GM19328 (cell line): Measurements from ENCODE around the gene IFITM1.
"Not testable (repeated sequence)": the region's sequence is repeated elsewhere in the genome, so short reads cannot be mapped to it uniquely, and the experiment has no call there.

ENCODE experiments used
- ATAC-seq: cut with Tn5 transposase; IDR thresholded peaks from one replicate; pipeline ENCODE4 v1.9.1; 2021; ENCODE audit warnings: mild to moderate bottlenecking, moderate library complexity; ENCODE audit not compliant: unreplicated experiment

Gene IFITM1

GRCh38 chr11:308740-309665 is 4.8 kb upstream of the IFITM1 start:
- not testable (repeated sequence) for ATAC-seq

GRCh38 chr11:309979-310572 is 3.8 kb upstream of the IFITM1 start:
- ATAC-seq: not testable (repeated sequence)

DNA sequence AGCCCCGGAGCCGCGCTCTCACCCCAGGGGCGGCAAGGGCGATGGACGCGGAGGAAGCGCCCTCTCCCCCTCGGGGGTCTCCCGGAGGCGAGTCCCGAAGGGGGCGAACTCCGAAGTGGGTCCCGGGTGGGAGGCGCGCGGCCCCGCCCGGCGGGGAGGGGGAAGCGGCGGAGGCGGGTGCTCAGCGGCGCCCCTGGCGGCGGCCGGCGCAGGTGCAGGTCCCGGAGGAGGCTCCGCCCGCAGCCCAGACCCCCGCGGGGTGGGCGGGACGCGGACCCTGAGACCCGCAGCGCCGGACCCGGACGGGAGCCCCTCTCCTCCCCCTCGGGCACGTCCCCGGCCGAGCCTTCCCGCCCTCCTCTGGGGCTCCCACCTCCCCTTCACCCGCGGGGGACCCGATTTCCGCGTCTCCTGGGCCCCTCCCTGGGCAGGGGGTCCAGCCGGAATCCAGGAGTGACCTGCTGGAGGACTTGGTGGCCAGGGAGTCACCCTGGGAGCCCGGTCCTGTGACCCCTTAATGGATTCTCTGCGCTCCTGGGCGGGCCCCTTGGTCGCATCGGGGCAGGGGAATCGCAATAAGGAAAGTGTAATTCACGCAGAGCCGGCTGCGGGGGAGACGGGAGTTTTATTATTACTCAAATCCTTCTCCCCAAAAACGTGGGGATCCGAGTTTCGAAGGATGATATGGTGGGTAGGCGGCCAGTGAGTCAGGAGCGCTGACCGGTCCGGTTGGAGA is 2.7 kb upstream of the IFITM1 start:
- ATAC-seq: not testable (repeated sequence)

- no peak for ATAC-seq
Observed at GRCh38 chr11:312092-312816, 1.6 kb upstream of the IFITM1 start.

DNA sequence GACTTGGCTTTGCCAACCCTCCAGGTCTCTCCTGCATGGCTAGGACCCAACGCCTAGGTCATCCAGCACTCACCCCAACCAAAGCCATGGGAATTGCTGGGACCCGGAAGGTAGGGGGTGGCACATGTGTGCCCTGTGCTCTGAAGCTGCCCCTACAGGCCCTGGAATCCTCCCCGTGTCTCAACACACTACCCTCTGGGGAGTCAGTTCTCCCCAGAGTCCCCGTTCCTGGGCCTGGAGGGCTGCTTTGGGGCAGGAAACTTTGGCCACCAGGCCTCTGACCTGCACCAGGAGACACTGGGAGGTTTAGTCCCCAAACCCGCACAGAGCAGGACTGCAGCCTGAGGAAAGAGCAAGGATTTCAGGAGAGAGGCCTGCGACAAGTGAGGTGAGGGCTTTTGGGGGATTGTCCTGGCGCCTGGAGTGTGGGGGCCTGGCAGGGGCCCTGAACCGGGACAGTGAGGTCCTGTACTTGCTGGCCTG is 495 bp upstream of the IFITM1 start:
- no peak for ATAC-seq

DNA sequence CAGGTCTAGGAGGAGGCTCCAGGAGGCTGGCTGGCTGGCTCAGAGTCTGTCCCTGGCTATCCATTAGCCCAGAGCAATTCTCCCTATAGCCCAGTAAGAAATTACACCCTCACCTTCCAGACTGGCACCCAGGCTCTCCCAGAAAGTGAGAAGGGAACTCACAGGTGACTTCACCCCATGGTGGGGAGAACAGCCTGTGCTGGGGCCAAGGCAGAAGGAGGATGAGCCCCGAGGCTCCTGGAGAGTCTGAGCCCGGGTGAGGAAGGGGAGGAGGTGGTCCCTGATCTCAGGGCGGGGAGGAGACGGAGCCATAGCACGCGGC is 675 bp downstream of the IFITM1 start:
- not testable (repeated sequence) for ATAC-seq

GRCh38 chr11:315051-315481 is 1.2 kb downstream of the IFITM1 start:
- ATAC-seq: no peak

DNA sequence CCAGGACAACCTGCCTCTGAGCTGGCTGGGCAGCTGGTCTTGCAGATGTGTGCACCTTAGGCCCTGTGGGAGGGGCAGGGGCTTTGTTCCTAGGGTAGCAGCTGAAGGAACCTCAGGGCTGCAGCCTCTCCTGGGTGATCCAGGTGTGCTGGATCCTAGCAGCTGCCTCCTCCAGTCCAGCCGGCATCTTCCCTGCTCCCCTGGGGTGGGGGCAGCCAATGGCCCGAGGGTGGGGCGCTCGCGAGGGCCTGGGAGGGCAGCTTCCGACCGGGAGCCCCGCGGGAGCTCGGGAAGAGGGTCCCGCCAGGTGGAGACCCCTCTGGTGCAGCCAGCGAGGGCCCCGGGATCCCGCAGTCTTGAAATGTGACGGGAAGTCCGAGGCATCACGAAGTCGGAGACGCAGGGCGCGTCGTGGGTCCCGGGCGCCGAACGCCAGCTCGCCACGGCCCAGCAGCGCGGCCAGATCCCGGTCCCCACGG is 1.7 kb downstream of the IFITM1 start:
- ATAC-seq: no peak

DNA sequence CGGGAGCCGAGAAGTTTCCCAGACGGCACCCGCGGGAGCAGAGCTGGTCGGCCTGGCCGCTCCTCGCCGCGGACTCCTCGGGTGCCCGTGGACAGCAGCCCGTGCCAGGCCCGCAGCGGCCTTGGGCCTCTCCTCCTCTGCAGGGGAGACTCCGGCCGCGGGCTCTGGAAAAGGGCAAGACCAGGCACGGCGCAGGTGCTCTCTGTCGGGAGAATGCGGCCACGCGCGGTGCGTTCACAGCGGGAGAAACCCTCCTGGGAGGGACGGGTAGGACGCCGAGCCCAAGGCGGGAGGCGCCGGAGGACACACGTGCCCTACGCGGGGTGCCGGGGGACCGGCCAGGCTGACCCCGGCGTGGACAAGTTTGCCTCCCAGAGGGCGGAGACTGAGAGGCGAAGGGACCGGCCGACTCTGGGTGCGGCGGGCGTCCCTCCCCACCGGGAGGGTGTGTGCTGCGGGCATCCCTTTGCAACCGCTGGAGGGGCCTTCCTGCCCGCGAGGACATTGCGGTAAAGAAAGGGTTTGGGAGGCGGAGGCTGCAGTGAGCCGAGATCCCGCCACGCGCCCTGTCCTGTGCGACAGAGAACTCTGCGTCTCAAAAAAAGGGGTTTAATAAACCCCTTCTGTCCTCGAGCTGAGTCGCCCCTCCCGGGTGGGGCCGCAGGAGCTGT is 2.3 kb downstream of the IFITM1 start:
- ATAC-seq: no peak

GRCh38 chr11:316891-317301 is 3.1 kb downstream of the IFITM1 start:
- no peak for ATAC-seq

DNA sequence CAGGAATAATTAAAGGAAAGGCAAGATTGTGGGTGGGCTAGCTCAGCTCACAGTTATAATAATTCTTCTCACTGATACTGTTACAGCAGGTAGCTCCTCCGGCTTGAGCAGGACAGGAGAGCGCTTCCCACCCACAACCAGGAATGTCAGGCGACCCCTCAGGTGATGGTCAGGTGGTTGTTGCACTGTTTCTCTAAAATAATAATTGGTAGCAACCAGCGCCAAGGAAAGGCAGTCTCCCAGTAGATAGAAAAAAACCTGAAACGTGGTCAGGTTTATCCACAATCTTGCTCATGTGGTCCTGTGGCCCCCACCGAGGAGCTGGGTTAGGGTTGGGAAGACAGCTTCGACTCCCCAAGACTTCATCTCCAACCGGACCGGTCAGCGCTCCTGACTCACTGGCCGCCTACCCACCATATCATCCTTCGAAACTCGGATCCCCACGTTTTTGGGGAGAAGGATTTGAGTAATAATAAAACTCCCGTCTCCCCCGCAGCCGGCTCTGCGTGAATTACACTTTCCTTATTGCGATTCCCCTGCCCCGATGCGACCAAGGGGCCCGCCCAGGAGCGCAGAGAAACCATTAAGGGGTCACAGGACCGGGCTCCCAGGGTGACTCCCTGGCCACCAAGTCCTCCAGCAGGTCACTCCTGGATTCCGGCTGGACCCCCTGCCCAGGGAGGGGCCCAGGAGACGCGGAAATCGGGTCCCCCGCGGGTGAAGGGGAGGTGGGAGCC is 4.0 kb downstream of the IFITM1 start:
- ATAC-seq: not testable (repeated sequence)

- ATAC-seq: not testable (repeated sequence)
Observed at GRCh38 chr11:318405-319120, 4.7 kb downstream of the IFITM1 start.

- ATAC-seq: not testable (repeated sequence)
Observed at GRCh38 chr11:319121-319887, 5.5 kb downstream of the IFITM1 start.

DNA sequence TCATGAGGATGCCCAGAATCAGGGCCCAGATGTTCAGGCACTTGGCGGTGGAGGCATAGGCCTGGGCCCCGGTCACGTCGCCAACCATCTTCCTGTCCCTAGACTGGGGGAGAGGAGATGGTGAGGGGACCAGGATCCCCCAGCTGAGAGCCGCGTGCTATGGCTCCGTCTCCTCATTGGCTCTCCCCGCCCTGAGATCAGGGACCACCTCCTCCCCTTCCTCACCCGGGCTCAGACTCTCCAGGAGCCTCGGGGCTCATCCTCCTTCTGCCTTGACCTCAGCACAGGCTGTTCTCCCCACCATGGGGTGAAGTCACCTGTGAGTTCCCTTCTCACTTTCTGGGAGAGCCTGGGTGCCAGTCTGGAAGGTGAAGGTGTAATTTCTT is 6.0 kb downstream of the IFITM1 start:
- not testable (repeated sequence) for ATAC-seq

DNA sequence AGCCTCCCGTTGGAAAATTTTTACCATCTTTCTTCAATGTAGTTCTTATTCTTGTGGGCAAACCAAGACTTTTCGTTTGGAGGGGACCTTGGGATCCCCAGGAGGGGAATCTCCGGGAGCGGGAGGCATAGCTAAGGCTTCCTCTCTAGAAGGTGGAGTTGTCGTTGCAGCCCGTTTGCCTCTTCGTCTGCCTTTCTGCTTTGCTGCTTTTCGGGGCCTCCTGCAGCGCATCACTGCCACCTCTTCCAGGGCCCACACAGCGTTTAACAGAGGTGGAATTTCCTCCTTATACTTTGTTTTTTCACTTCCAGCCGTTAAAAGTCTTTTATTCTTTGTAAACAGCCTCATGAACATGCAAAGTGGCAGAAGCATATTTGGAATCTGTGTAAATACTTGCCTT is 10.3 kb downstream of the IFITM1 start:
- no peak for ATAC-seq

DNA sequence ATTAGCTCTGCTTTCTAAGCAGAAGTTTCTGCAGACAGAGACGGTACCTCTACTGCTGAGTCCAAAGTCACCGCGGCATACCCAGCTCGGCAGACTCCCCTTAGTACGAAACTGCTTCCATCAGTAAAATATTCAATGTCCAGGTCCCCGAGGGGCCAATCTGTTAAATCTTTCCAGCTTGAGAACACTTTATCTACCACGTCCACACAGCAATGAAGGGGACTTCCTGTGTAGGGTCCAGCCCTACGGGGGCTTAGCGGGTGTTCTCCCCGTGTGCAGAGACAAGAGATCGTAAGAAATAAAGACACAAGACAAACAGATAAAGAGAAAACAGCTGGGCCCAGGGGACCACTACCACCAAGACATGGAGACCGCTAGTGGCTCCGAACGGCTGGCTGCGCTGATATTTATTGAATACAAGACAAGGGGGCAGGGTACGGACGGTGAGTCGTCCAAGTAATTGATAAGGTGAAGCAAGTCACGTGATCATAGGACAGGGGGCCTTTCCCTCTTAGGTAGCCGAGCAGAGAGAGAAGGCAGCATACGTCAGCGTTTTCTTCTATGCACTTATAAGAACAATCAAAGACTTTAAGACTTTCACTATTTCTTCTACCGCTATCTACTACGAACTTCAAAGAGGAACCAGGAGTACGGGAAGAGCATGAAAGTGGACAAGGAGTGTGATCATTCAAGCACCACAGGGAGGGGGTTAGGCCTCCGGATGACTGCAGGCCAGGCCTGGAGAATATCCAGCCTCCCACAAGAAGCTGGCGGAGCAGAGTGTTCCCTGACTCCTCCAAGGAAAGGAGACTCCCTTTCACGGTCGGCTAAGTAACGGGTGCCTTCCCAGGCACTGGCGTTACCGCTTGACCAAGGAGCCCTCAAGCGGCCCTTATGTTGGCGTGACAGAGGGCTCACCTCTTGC is 11.0 kb downstream of the IFITM1 start:
- not testable (repeated sequence) for ATAC-seq
